GDM1 (cell line): Measurements from ENCODE around the gene GPR6.
A peak's percentile ranks its signal among the peaks of the same experiment; 100 is the strongest.

Source experiments
- DNase-seq: peaks from one replicate; lab custom pipeline; 2025; lab: John Stamatoyannopoulos, UW

GPR6 gene

DNA sequence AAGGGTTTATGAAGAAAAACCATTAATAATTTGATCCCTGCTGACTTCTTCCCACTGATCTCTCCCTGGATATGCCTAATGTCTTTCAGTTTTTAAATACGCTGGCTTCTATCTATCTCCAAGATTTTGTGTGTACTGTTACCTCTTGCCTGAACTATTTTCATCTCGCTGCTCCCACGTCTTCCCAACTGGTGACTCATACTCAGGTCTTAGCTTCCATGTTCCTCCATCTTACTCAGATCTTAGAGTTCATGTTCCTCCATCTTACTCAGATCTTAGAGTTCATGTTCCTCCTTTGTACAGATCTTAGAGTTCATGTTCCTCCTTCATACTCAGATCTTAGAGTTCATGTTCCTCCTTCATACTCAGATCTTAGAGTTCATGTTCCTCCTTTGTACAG is 21.6 kb downstream of the GPR6 start:
- no peak for DNase-seq

DNA sequence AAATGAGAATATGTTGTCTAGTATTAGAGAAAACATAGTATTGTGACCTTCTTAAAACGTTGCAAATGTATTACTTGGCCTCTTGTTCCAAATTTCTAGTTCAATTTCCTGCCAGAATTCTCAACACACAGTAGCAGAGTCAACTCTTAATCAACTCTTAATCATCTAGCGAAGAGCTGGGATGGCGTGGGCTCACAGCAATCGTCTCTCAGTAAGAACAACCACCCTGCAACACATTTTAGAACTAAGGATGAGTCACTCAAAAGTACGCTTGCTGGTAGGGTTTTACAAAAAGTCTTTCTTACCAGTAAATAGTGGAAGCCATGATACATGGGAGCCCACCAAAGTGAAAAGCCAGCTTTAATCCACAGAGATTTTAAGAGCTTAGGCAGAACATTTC is 24.6 kb downstream of the GPR6 start:
- no peak for DNase-seq

DNA sequence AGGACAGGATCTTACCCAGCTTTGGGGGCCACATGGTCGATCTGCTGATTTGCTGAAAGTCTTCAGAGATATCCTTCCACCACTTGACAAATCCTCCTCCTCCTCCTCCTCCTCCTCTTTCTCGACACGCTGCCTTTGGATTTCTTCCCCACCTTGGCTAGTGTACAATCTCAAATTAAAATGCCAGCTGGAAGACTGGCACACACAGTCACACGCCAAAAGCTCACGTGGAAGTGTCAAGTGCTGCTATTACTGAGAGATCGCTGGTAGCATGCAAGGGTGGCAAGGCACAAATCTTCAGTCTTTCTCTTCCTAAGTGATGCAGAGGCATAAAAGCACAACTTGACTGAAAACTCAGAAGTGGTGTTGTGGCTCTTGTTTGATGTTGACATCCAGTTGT is 35.3 kb downstream of the GPR6 start:
- no peak for DNase-seq

DNA sequence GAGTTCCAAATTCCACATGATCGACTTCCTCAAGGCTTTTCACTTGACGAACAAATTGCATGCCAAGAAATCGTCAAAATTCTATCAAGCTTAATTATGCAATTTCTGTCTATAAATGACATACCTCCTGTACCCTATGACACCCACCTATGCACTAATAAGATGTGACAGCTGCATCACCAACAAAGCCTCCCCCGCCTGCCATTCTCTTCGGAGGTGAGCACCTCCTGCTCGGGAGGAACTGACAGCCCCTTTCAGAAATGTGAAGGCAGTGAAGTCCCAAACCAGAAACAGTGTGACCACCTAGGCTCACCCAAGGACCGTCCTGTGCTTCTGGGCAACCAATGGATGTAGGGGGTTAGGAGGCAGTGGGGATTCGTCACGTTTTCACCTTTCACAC is 37.1 kb downstream of the GPR6 start:
- DNase-seq, result no peak

DNA sequence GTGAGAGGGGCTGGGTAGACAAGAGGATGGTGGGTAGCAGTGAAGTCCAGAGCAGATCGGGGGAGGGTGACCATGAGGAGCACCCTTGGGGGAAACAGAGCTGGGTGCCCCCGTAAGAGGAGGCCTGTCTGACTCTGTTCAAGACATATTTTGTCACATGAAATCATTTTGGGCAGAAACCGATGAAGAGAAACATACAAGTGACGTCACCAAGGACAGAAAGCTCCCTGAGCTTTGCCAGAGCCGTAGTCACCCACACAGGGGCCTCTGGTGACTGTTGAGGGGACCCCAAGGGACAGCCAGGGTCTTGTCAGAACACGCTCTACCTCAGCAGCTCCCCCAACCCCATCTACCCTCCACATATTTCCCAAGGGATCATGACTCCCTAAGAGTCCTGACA is 39.2 kb downstream of the GPR6 start:
- DNase-seq, result no peak

DNA sequence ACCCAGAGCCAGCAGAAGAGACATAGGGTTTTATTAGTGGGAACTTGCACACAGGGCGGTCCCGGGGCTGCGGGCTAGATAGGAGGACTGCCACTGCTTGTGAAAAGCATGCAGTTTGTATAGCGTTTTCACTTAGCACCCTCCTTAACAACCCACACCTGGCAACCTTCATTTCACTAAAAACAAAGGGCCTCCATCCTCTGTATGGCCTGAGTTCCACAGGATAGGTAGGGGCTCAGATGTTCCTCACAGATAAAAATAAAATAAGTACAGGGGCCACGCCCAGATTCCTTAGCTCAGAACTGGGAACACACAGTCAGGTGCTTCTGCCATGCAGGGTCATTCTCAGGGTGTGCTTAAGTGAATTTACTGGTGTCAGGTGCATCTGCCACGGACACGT is 39.8 kb downstream of the GPR6 start:
- no peak for DNase-seq

DNA sequence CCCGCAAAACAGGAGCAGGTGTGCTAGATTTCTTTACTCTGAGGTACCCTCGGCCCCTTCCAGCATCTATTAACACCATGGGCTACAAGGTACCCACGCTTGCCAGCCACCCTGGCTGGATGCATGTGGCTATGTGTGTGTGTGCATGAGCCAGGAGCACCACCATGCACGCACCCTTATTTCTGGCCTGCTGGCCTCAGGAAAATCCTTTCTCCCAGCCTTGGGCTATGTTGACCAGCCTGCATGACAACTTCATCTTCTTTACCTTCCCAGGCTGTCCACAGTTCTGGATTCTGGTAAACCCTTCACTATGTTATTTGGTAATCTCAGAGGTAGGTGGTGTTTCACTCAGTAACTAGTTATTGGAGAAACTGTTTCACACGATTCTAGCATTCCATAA is 40.4 kb downstream of the GPR6 start:
- no peak for DNase-seq

DNA sequence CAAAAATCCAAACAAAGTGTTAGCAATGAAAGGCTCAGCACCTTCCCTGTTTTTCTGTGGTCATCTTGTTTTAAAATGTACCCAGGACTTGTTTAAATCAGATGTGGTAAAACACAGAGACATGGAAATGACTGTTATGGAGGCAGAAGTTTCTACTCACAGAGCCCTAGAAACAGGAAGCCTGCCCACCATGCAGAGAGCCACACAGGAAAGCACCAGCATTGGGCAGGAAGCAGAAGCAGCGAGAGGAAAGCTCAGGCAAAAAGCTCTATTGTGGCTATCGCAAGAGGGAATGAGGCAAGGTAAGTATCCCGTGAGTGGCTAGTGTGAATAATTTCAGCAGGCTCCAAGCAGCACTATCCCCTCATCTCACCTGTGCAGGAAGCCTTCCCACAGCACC is 42.8 kb downstream of the GPR6 start:
- peak; percentile 87 for DNase-seq

DNA sequence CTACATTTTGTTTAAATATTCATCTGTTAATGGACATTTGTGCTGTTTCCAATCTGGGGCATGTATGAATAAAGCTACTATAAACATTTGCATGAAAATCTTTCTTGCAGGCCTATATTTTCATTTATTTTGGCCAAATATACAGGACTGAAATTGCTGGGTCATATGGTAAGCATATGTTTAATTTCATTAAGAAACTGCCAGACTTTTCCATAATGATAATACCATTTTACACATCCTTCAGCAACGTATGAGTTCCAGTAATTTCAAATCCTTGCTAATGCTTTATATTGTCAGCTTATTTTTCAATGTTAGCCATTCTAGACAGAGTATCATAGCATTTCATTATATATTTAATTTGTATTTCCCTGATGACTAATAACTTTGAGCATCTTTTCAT is 51.0 kb downstream of the GPR6 start:
- DNase-seq, result no peak
